ENCODE results near the gene TCTA. TPM values are rescaled to one million over a fixed set of nuclear protein-coding genes. Genes with fewer than 3 reads are reported as not detected.

Gene TCTA
- total and polyA plus RNA-seq, 7 experiments from 2014 or later: 24.9 to 48.3 (median 33.1) TPM

DNA sequence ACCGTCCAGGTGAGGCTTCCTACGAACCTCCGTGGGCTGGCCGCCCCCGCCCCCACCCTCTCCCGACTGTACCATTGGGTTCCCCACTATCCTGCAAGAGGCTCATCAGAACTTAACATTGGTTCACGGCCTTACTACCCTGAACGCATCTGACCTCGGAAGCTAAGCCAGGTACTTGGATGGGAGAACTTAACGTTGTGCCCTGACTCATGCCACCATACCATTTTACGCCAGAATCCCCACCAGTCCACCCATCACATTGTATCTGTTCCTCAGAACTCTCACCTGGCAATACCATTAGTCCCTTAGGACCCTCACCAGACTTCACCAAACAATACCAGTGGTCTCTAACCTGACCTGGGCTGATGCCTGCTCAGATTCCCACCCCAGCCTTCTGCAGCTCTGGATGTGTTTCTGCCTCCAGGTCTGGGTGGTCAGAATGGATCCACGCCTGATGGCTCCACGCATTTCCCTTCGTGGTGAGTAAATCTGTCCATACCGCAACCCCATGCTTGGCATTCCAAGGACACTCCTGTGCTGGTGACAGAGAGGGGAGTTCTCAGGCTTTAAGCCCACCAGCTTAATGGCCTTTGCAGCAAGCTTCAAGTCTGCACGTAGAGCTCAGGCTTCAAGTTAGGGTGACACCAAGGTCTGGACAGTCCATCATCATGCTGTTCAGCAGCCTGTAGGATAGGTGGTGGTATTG, 562 bp downstream of the TCTA start:
- H3K36me3 Mint-ChIP-seq: peaks cover 0 to 41% (median 0%) of the 10 kb centered on the region in 5 donors
- peak overlapping the region; percentile 86 for H3K4me3 ChIP-seq (ENCODE audit: low read length)
- H3K9me3 ChIP-seq (ENCODE audit: control insufficient read depth in 2 of 3, low read length in 3 of 3): no peaks in the 10 kb centered on the region
- POLR2A ChIA-PET: interaction anchor here (0.6 to 3.9 kb wide), 10 partner anchors 8 to 424 kb away, joined by 3 to 71 read pairs (median 8); partner anchors contain the start of genes AMT, DAG1, NICN1 and USP4
- CTCF ChIA-PET: interaction anchor here (0.9 to 2.0 kb wide), 2 partner anchors 36 to 73 kb away, joined by 3 to 11 read pairs; partner anchors contain the start of gene USP4
- H3K27ac ChIP-seq (ENCODE audit: low read depth, low read length): peak overlapping the region; percentile 96
- H3K27me3 Mint-ChIP-seq: peaks cover 0 to 2% (median 0%) of the 10 kb centered on the region in 5 donors
- intact Hi-C loops (cut with micrococcal nuclease): loop anchor here (1.0 to 10.0 kb wide), 14 partner anchors 17 to 1630 kb away; partner anchors contain the start of genes DAG1 (in 2 of the 2), GPX1 (in 2 of the 2), NICN1 (in 2 of the 2) and QRICH1 (in 2 of the 2)
- H3K36me3 ChIP-seq (ENCODE audit: control insufficient read depth in 2 of 3, insufficient read depth in 3 of 3, low read length in 3 of 3): peaks cover 0 to 8% (median 0%) of the 10 kb centered on the region in 3 experiments
- H3K4me1 ChIP-seq (ENCODE audit: control insufficient read depth in 2 of 2, insufficient read depth in 2 of 2, low read length in 2 of 2): peaks cover 61 to 65% of the 10 kb centered on the region in 2 donors
- peaks cover 49 to 82% (median 72%) of the 10 kb centered on the region in 7 donors for H3K4me1 Mint-ChIP-seq
- peak overlapping the region; percentile 88 to 97 (median 94) for H3K27ac Mint-ChIP-seq
- ATAC-seq (no peak), DNase-seq (no peak)
- H3K4me3 Mint-ChIP-seq: peak overlapping the region; percentile 82 to 97 (median 91)
- no peaks in the 10 kb centered on the region for H3K9me3 Mint-ChIP-seq
- no peaks in the 10 kb centered on the region for H3K27me3 ChIP-seq (ENCODE audit: control insufficient read depth in 2 of 2, insufficient read depth in 2 of 2, low read length in 2 of 2)

GRCh38 chr3:49413338-49413734, 1.1 kb downstream of the TCTA start:
- no peaks in the 10 kb centered on the region for H3K9me3 ChIP-seq (ENCODE audit: control insufficient read depth in 2 of 3, low read length in 3 of 3)
- ChIA-PET CTCF (interaction anchor here (0.9 to 2.0 kb wide), 2 partner anchors 36 to 73 kb away, joined by 3 to 11 read pairs; partner anchors contain the start of gene USP4), POLR2A (interaction anchor here (0.9 to 3.9 kb wide), 7 partner anchors 8 to 74 kb away, joined by 5 to 71 read pairs (median 15); partner anchors contain the start of genes AMT, DAG1, NICN1 and USP4)
- no peaks in the 10 kb centered on the region for H3K27me3 ChIP-seq (ENCODE audit: control insufficient read depth in 2 of 2, insufficient read depth in 2 of 2, low read length in 2 of 2)
- ATAC-seq (no peak), DNase-seq (no peak)
- peaks cover 0 to 8% (median 0%) of the 10 kb centered on the region in 3 experiments for H3K36me3 ChIP-seq (ENCODE audit: control insufficient read depth in 2 of 3, insufficient read depth in 3 of 3, low read length in 3 of 3)
- Mint-ChIP-seq H3K27me3 (peaks cover 0 to 2% (median 0%) of the 10 kb centered on the region in 5 donors), H3K36me3 (peaks cover 0 to 44% (median 0%) of the 10 kb centered on the region in 5 donors), H3K4me3 (peak overlapping the region; percentile 55 to 97 (median 90)), H3K4me1 (peaks cover 50 to 81% (median 72%) of the 10 kb centered on the region in 7 donors), H3K27ac (peak overlapping the region; percentile 12 to 97 (median 94)), H3K9me3 (no peaks in the 10 kb centered on the region)
- H3K4me1 ChIP-seq (ENCODE audit: control insufficient read depth in 2 of 2, insufficient read depth in 2 of 2, low read length in 2 of 2): peaks cover 63 to 64% of the 10 kb centered on the region in 2 donors
- H3K27ac ChIP-seq (ENCODE audit: low read depth, low read length): peak overlapping the region; percentile 96
- intact Hi-C loops (cut with micrococcal nuclease): loop anchor here in 1 of 2 donors (2.0 to 10.0 kb wide), 4 partner anchors 495 to 1631 kb away; partner anchors contain the start of genes ARIH2, PFKFB4, RBM5 and SMARCC1
- H3K4me3 ChIP-seq (ENCODE audit: low read length): peak overlapping the region; percentile 86

- peak overlapping the region in 8 of 9 donors; percentile 36 to 98 (median 94) for H3K27ac Mint-ChIP-seq
- H3K36me3 ChIP-seq (ENCODE audit: control insufficient read depth in 2 of 3, insufficient read depth in 3 of 3, low read length in 3 of 3): peaks cover 0 to 15% (median 0%) of the 10 kb centered on the region in 3 experiments
- peaks cover 0 to 48% (median 0%) of the 10 kb centered on the region in 5 donors for H3K36me3 Mint-ChIP-seq
- peak overlapping the region; percentile 81 for H3K27ac ChIP-seq (ENCODE audit: low read depth, low read length)
- H3K9me3 ChIP-seq (ENCODE audit: control insufficient read depth in 2 of 3, low read length in 3 of 3): no peaks in the 10 kb centered on the region
- intact Hi-C loops (cut with micrococcal nuclease): loop anchor here (1.0 to 10.0 kb wide), 4 partner anchors 35 to 1632 kb away; partner anchors contain the start of genes PFKFB4 (in 1 of the 2), RBM5 (in 1 of the 2) and SMARCC1 (in 1 of the 2)
- H3K9me3 Mint-ChIP-seq: no peaks in the 10 kb centered on the region
- peak overlapping the region in 3 of 10 donors; percentile 28 to 35 (median 33) for H3K4me3 Mint-ChIP-seq
- no peak for ATAC-seq
- POLR2A ChIA-PET: interaction anchor here (1.2 to 3.4 kb wide), 2 partner anchors 11 to 75 kb away, joined by 4 to 42 read pairs; partner anchors contain the start of gene USP4
- H3K4me3 ChIP-seq (ENCODE audit: low read length): no peak overlapping the region
- H3K4me1 Mint-ChIP-seq: peaks cover 49 to 79% (median 73%) of the 10 kb centered on the region in 7 donors
- no peaks in the 10 kb centered on the region for H3K27me3 ChIP-seq (ENCODE audit: control insufficient read depth in 2 of 2, insufficient read depth in 2 of 2, low read length in 2 of 2)
- CTCF ChIA-PET: interaction anchor here (3.3 kb wide), 1 partner anchor 31 kb away, joined by 23 read pairs; no protein-coding TSS in a partner anchor
- peaks cover 0 to 2% (median 0%) of the 10 kb centered on the region in 5 donors for H3K27me3 Mint-ChIP-seq
- no peak for DNase-seq
- peaks cover 57 to 60% of the 10 kb centered on the region in 2 donors for H3K4me1 ChIP-seq (ENCODE audit: control insufficient read depth in 2 of 2, insufficient read depth in 2 of 2, low read length in 2 of 2)
Measured at GRCh38 chr3:49414753-49415152, 2.5 kb downstream of the TCTA start.

- peak overlapping the region; percentile 81 for H3K27ac ChIP-seq (ENCODE audit: low read depth, low read length)
- Mint-ChIP-seq H3K4me1 (peaks cover 39 to 75% (median 70%) of the 10 kb centered on the region in 7 donors), H3K9me3 (no peaks in the 10 kb centered on the region), H3K4me3 (peak overlapping the region; percentile 73 to 92 (median 82)), H3K27ac (peak overlapping the region; percentile 85 to 98 (median 93)), H3K27me3 (peaks cover 0 to 2% (median 0%) of the 10 kb centered on the region in 5 donors), H3K36me3 (peaks cover 0 to 49% (median 0%) of the 10 kb centered on the region in 5 donors)
- ChIA-PET POLR2A (interaction anchor here (0.6 to 3.4 kb wide), 15 partner anchors 8 to 77 kb away, joined by 3 to 42 read pairs (median 5); partner anchors contain the start of genes GPX1, NICN1 and USP4), CTCF (interaction anchor here (0.6 to 3.3 kb wide), 10 partner anchors 10 to 125 kb away, joined by 3 to 23 read pairs (median 4); partner anchors contain the start of gene NICN1)
- DNase-seq (peak; percentile 29 to 87 (median 56)), ATAC-seq (peak; percentile 42)
- no peaks in the 10 kb centered on the region for H3K9me3 ChIP-seq (ENCODE audit: control insufficient read depth in 2 of 3, low read length in 3 of 3)
- intact Hi-C loops (cut with micrococcal nuclease): loop anchor here (1.0 to 10.0 kb wide), 4 partner anchors 13 to 669 kb away; partner anchors contain the start of genes NICN1 (in 1 of the 2), RBM5 (in 1 of the 2) and USP4 (in 1 of the 2)
- peaks cover 46 to 54% of the 10 kb centered on the region in 2 donors for H3K4me1 ChIP-seq (ENCODE audit: control insufficient read depth in 2 of 2, insufficient read depth in 2 of 2, low read length in 2 of 2)
- H3K36me3 ChIP-seq (ENCODE audit: control insufficient read depth in 2 of 3, insufficient read depth in 3 of 3, low read length in 3 of 3): peaks cover 0 to 15% (median 0%) of the 10 kb centered on the region in 3 experiments
- no peaks in the 10 kb centered on the region for H3K27me3 ChIP-seq (ENCODE audit: control insufficient read depth in 2 of 2, insufficient read depth in 2 of 2, low read length in 2 of 2)
- H3K4me3 ChIP-seq (ENCODE audit: low read length): peak overlapping the region; percentile 44
Measured at GRCh38 chr3:49415931-49416601, 3.8 kb downstream of the TCTA start.

DNA sequence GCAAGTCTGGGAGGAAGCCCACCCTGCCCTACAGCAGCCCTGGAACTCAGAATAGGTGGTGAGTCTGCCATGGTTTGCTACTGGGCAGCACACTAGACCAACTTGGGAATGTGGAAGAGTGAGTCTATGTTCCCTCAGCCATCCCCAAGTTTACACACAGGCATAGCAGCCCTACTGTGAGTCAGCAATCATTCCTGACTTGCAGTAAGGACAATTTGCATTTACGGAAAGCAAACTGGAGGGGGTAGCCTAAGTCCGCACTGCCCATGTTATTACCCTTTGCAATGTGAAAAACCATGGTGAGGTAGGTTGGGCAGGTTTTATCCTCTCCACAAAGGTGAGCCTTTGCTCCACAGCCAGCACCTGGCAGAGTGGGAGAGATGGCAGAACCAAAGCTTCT, 4.6 kb downstream of the TCTA start:
- Mint-ChIP-seq H3K9me3 (no peaks in the 10 kb centered on the region), H3K4me1 (peaks cover 39 to 79% (median 73%) of the 10 kb centered on the region in 7 donors), H3K27ac (peak overlapping the region; percentile 85 to 98 (median 93)), H3K36me3 (peaks cover 0 to 47% (median 0%) of the 10 kb centered on the region in 5 donors), H3K27me3 (peaks cover 0 to 2% (median 0%) of the 10 kb centered on the region in 5 donors), H3K4me3 (peak overlapping the region; percentile 73 to 92 (median 82))
- peaks cover 46 to 54% of the 10 kb centered on the region in 2 donors for H3K4me1 ChIP-seq (ENCODE audit: control insufficient read depth in 2 of 2, insufficient read depth in 2 of 2, low read length in 2 of 2)
- CTCF ChIA-PET: interaction anchor here (1.5 to 3.3 kb wide), 6 partner anchors 11 to 34 kb away, joined by 4 to 23 read pairs (median 5); partner anchors contain the start of gene NICN1
- H3K36me3 ChIP-seq (ENCODE audit: control insufficient read depth in 2 of 3, insufficient read depth in 3 of 3, low read length in 3 of 3): peaks cover 0 to 15% (median 0%) of the 10 kb centered on the region in 3 experiments
- H3K27ac ChIP-seq (ENCODE audit: low read depth, low read length): peak overlapping the region; percentile 81
- H3K4me3 ChIP-seq (ENCODE audit: low read length): no peak overlapping the region
- DNase-seq: no peak
- ATAC-seq: no peak
- no peaks in the 10 kb centered on the region for H3K27me3 ChIP-seq (ENCODE audit: control insufficient read depth in 2 of 2, insufficient read depth in 2 of 2, low read length in 2 of 2)
- POLR2A ChIA-PET: interaction anchor here (0.6 to 3.4 kb wide), 9 partner anchors 9 to 323 kb away, joined by 3 to 42 read pairs (median 13); partner anchors contain the start of genes DAG1, NICN1, QRICH1 and USP4
- H3K9me3 ChIP-seq (ENCODE audit: control insufficient read depth in 2 of 3, low read length in 3 of 3): no peaks in the 10 kb centered on the region
- intact Hi-C loops (cut with micrococcal nuclease): loop anchor here (1.0 to 10.0 kb wide), 3 partner anchors 12 to 668 kb away; partner anchors contain the start of genes NICN1 (in 1 of the 2), RBM5 (in 1 of the 2) and USP4 (in 1 of the 2)

Data from naive thymus-derived CD4-positive, alpha-beta T cell (primary cell).